Transverse colon (tissue), 4 donors: Measurements from ENCODE around the gene GPR18. TPM values are rescaled to one million over a fixed set of nuclear protein-coding genes. Genes with fewer than 3 reads are reported as not detected.

Experiments used
- DNase-seq: peaks from one replicate; pipeline ENCODE4 v3.0.0-alpha.2; 2019
- H3K27ac ChIP-seq, 4 donors: fragments of 200-600 bp; sonication (generic); 2 replicates each; pipeline ENCODE4 v1.5.1; 2016 to 2018; ENCODE audit warnings: inconsistent platforms in 4 of 4
- H3K27me3 ChIP-seq: fragments of 200-600 bp; sonication (generic); 2 replicates; pipeline ENCODE4 v1.5.1; 2017; ENCODE audit warnings: inconsistent platforms
- H3K36me3 ChIP-seq, 4 donors: fragments of 200-600 bp; sonication (generic); 2 replicates each; pipeline ENCODE4 v1.5.1; 2017 to 2019; ENCODE audit warnings: inconsistent platforms in 4 of 4
- H3K4me1 ChIP-seq, 4 donors: fragments of 200-600 bp; sonication (generic); 2 replicates each; pipeline ENCODE4 v1.5.1; 2017 to 2020; ENCODE audit warnings: inconsistent platforms in 4 of 4
- H3K4me3 ChIP-seq, 4 donors: fragments of 200-600 bp; sonication (generic); 1 replicate in 1 of 4; 2 replicates in 3 of 4; pipeline versions ENCODE4 v1.5.1 to v1.6.1; 2017 to 2019; ENCODE audit warnings: inconsistent platforms in 4 of 4
- H3K9me3 ChIP-seq, 2 donors: fragments of 200-600 bp; sonication (generic); 2 replicates each; pipeline ENCODE4 v1.5.1; 2017 to 2019; ENCODE audit warnings: inconsistent platforms in 2 of 2
- EP300 ChIP-seq: sonication (generic); formaldehyde crosslinking; IDR thresholded peaks from one replicate; pipeline ENCODE4 v1.6.1; 2017; ENCODE audit warnings: antibody characterized with exemption, low read depth
- POLR2A ChIP-seq: fragments of 450-650 bp; IDR thresholded peaks from one replicate; pipeline ENCODE4 v1.6.1; 2016; ENCODE audit warnings: antibody characterized with exemption, mild to moderate bottlenecking, moderate library complexity
- POLR2AphosphoS5 ChIP-seq, 3 donors: sonication (generic); formaldehyde crosslinking; IDR thresholded peaks; one replicate each; pipeline ENCODE4 v1.6.1; 2016; ENCODE audit warnings: antibody characterized with exemption in 3 of 3
- WGBS, 2 donors: methylation state at CpG; one replicate each; pipeline ENCODE4 v1.1.5; 2018; ENCODE audit warnings: low coverage in 1 of 2; 5-methylcytosine and 5-hydroxymethylcytosine counted together
- in situ Hi-C, 4 donors: fragments of 200-750 bp; cut with MboI; loops; one replicate each; pipeline versions ENCODE4 v1.15.0 to v1.15.1; 2017; ENCODE audit warnings: low sequenced_read_pairs in 3 of 4, low pct_ligation_motif_present in 1 of 4, low pct_unique_long_range_greater_than_20kb in 1 of 4
- intact Hi-C: fragments of 100-400 bp; cut with DNase I; formaldehyde crosslinking; loops from one replicate; pipeline ENCODE4 v1.15.1; 2023; ENCODE audit warnings: low total_unique reads
- total RNA-seq, 4 donors: library from RNA; depleted of rRNA; stranded (reverse); fragments of >200 nt; gene quantifications; one replicate each; pipeline ENCODE4 v1.1.0, GENCODE V29; 2016
- TF ChIP-seq, protein P1 (sequence below), 5 experiments: fragments of 200-600 bp in 3 of 5; fragments of 450-650 bp in 2 of 5; sonication (generic) in 3 of 5; IDR thresholded peaks; 1 replicate in 2 of 5; 2 replicates in 3 of 5; pipeline ENCODE4 v1.5.1; 2016 to 2017; ENCODE audit warnings: antibody characterized with exemption in 5 of 5, inconsistent platforms in 3 of 5, mild to moderate bottlenecking in 2 of 5, moderate library complexity in 1 of 5

GPR18 gene
- total RNA-seq, 4 donors from 2014 or later = 0.41 to 0.48 TPM; not detected in 2

DNA sequence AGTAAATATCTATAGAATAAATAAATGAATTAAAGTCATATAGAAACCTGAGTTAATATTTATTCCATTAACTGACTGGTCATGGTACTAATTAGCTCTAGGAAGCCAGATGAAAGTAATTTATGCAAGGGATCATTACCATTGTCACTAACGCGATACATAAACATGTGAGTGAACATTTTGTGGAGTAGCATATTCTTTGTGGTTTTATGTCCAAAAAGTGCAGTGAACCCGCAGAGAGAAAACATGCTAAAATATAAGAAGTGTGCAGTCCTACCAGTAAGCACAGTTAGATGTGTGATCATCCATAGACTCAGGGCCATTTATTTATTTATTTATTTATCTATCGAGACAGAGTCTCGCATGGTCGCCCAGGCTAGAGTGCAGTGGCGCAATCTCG, 47.4 kb upstream of the GPR18 start:
- DNase-seq = no peak
- Histone ChIP-seq H3K4me3 (peak overlapping the region in 3 of 4 donors; percentile 19 to 42 (median 23)), H3K4me1 (peaks cover 7 to 26% (median 12%) of the 10 kb centered on the region in 4 donors), H3K36me3 (no peaks in the 10 kb centered on the region), H3K27ac (peak overlapping the region; percentile 36 to 76 (median 62)), H3K9me3 (no peaks in the 10 kb centered on the region), H3K27me3 (no peaks in the 10 kb centered on the region)
- WGBS, 2 donors = 73 to 79% methylated on average over 3 to 8 of the region's 8 CpGs
- in situ Hi-C loops (no loop called here), intact Hi-C loops (no loop called here)
- TF ChIP-seq POLR2A (no peak), POLR2AphosphoS5 (IDR thresholded peaks at IDR 0.05) (no peak), EP300 (no peak)
- TF ChIP-seq, protein P1, sequence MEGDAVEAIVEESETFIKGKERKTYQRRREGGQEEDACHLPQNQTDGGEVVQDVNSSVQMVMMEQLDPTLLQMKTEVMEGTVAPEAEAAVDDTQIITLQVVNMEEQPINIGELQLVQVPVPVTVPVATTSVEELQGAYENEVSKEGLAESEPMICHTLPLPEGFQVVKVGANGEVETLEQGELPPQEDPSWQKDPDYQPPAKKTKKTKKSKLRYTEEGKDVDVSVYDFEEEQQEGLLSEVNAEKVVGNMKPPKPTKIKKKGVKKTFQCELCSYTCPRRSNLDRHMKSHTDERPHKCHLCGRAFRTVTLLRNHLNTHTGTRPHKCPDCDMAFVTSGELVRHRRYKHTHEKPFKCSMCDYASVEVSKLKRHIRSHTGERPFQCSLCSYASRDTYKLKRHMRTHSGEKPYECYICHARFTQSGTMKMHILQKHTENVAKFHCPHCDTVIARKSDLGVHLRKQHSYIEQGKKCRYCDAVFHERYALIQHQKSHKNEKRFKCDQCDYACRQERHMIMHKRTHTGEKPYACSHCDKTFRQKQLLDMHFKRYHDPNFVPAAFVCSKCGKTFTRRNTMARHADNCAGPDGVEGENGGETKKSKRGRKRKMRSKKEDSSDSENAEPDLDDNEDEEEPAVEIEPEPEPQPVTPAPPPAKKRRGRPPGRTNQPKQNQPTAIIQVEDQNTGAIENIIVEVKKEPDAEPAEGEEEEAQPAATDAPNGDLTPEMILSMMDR (IDR thresholded peaks at IDR 0.05) = no peak

DNA sequence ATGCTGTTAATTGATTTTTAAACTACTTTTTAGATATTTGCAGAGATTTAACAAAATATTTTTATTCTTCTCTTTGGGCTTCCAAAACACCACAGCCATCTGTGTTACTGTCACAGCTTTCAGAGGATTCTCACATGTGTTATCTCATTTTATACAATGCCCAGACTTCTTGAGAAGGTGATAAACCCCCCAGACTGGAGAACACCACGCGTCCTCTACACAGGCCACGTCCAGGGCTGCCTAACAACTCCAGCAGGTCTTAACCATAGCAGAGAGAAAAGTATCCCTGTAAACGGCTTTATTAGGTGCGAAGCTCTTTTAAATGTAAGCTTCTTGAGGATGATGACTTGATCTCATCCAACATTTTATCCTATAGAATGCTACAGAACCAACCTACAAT, 47.0 kb upstream of the GPR18 start:
- no peak for DNase-seq
- no peaks in the 10 kb centered on the region for H3K27me3 ChIP-seq
- in situ Hi-C loops (no loop called here), intact Hi-C loops (no loop called here)
- 61 to 92% methylated on average over 5 of the region's 5 CpGs for WGBS, 2 donors
- TF ChIP-seq POLR2AphosphoS5 (IDR thresholded peaks at IDR 0.05) (no peak), POLR2A (no peak), EP300 (no peak)
- TF ChIP-seq, protein P1 (IDR thresholded peaks at IDR 0.05) = no peak
- no peaks in the 10 kb centered on the region for H3K9me3 ChIP-seq
- H3K4me3 ChIP-seq = peak overlapping the region in 2 of 4 donors; percentile 7 to 42
- H3K36me3 ChIP-seq = no peaks in the 10 kb centered on the region
- peaks cover 3 to 22% (median 9%) of the 10 kb centered on the region in 4 donors for H3K4me1 ChIP-seq
- H3K27ac ChIP-seq = peak overlapping the region; percentile 36 to 76 (median 62)

DNA sequence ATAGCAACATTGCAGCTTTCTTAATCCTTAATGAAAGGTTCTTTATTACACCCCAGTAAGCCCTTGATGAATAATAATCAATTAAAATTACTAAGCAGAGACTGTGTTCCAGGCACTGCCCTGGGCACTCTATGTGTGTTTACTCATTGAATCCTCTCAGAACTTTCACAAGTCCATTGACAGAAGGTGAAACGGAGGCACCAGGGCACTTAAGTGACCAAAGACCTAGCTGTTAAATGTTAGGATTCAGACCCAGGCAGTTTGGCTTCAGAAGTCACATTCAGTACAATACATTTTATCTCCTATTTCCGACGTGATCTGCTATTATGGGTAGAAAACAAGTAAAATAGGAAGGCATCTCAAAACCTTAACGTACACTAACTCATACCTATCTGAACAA, 46.4 kb upstream of the GPR18 start:
- intact Hi-C loops = no loop called here
- Histone ChIP-seq H3K27me3 (no peaks in the 10 kb centered on the region), H3K36me3 (no peaks in the 10 kb centered on the region), H3K4me3 (peak overlapping the region in 2 of 4 donors; percentile 7 to 42), H3K4me1 (peaks cover 0 to 17% (median 5%) of the 10 kb centered on the region in 4 donors), H3K27ac (peak overlapping the region; percentile 36 to 76 (median 62)), H3K9me3 (no peaks in the 10 kb centered on the region)
- TF ChIP-seq, protein P1 (IDR thresholded peaks at IDR 0.05) = no peak
- TF ChIP-seq POLR2A = no peak
- TF ChIP-seq EP300 = no peak
- TF ChIP-seq POLR2AphosphoS5 (IDR thresholded peaks at IDR 0.05) = no peak
- DNase-seq = no peak
- WGBS, 2 donors = 68 to 72% methylated on average over 3 to 4 of the region's 4 CpGs
- in situ Hi-C loops = no loop called here

DNA sequence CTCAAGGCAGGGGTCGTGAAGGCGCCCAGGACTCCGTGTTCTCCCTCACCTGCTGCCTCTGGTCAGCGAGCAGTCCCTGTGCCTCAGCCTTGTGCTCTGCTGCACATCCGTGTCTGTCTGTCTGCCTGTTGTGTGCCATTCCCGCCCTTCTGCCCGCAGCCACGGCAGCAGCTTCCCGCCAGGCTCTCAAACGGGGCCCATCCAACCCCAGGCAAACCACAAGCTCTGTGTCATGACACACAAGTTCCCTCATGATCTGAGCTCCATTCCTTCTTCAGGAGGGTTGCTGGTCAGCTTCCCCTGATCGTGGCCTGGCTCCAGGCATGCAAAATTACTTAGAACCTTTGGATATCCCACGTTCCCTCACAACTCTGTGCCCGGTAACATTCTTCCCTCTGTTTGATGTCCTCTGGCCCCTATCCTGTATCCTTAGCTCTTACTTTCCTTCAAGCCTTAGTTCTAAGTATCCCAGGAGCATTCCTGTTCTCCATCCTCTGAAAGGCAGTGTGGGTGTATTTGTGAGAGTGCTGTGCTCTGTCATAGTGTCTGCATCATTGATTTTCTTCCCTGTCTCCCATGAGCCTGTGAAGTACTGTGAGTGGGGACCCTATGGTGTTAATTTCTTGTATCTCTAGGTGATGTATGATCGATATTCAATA, 45.8 kb upstream of the GPR18 start:
- H3K4me3 ChIP-seq = peak overlapping the region in 1 of 4 donors; percentile 42
- no peaks in the 10 kb centered on the region for H3K27me3 ChIP-seq
- in situ Hi-C loops = no loop called here
- peak; percentile 20 for TF ChIP-seq POLR2A
- TF ChIP-seq, protein P1 (IDR thresholded peaks at IDR 0.05) = no peak
- peak in 1 of 3 donors; percentile 48 for TF ChIP-seq POLR2AphosphoS5 (IDR thresholded peaks at IDR 0.05)
- peaks cover 0 to 13% (median 2%) of the 10 kb centered on the region in 4 donors for H3K4me1 ChIP-seq
- WGBS, 2 donors = 79% methylated on average over 14 of the region's 14 CpGs; no CpG with 5 or more reads in 1 of the 2 donors
- intact Hi-C loops = no loop called here
- peak; percentile 34 for DNase-seq
- no peaks in the 10 kb centered on the region for H3K36me3 ChIP-seq
- no peaks in the 10 kb centered on the region for H3K9me3 ChIP-seq
- peak overlapping the region; percentile 36 to 76 (median 62) for H3K27ac ChIP-seq
